Epithelial cell of esophagus (primary cell): ENCODE data around the gene HPCAL1.

Experiments used
- DNase-seq: peaks from one replicate; pipeline ENCODE4 v3.0.0; 2010; ENCODE audit warnings: low read depth
- H3K4me3 ChIP-seq: 2 replicates; pipeline ENCODE4 v1.5.1; 2011; ENCODE audit warnings: mild to moderate bottlenecking, low read length, control low read depth
- CTCF ChIP-seq: IDR thresholded peaks from 2 replicates; pipeline ENCODE4 v1.5.1; 2011; ENCODE audit warnings: low read depth, mild to moderate bottlenecking, low read length, control low read depth, inconsistent platforms; ENCODE audit not compliant: insufficient read depth; ENCODE audit errors: missing control alignments

The HPCAL1 gene

GRCh38 chr2:10395893-10396292 lies 93.2 kb downstream of the HPCAL1 start:
- H3K4me3 ChIP-seq = no peak overlapping the region

GRCh38 chr2:10396464-10396863 lies 93.8 kb downstream of the HPCAL1 start:
- no peak for DNase-seq
- no peak for TF ChIP-seq CTCF
- H3K4me3 ChIP-seq = no peak overlapping the region

More at GRCh38 chr2:10395893-10396292, 93.2 kb downstream of the HPCAL1 start:
- no peak for DNase-seq
- no peak for TF ChIP-seq CTCF

GRCh38 chr2:10397297-10397875 lies 94.7 kb downstream of the HPCAL1 start:
- H3K4me3 ChIP-seq = no peak overlapping the region
- DNase-seq = no peak
- no peak for TF ChIP-seq CTCF

GRCh38 chr2:10397878-10398277 lies 95.2 kb downstream of the HPCAL1 start:
- DNase-seq = no peak
- H3K4me3 ChIP-seq = no peak overlapping the region
- no peak for TF ChIP-seq CTCF

- H3K4me3 ChIP-seq = no peak overlapping the region
- TF ChIP-seq CTCF = no peak
- DNase-seq = no peak
Observed at GRCh38 chr2:10398496-10398895, 95.8 kb downstream of the HPCAL1 start.

GRCh38 chr2:10399358-10399757 lies 96.7 kb downstream of the HPCAL1 start:
- no peak for DNase-seq
- no peak for TF ChIP-seq CTCF
- H3K4me3 ChIP-seq = no peak overlapping the region

GRCh38 chr2:10400002-10400401 lies 97.3 kb downstream of the HPCAL1 start:
- no peak for TF ChIP-seq CTCF
- no peak overlapping the region for H3K4me3 ChIP-seq
- DNase-seq = no peak
